GM21737 (cell line): Measurements from ENCODE around the gene VRK1.

Source experiments
- ATAC-seq: cut with Tn5 transposase; IDR thresholded peaks from one replicate; pipeline ENCODE4 v1.9.1; 2021; ENCODE audit warnings: mild to moderate bottlenecking, moderate library complexity; ENCODE audit not compliant: unreplicated experiment

Gene VRK1

GRCh38 chr14:96914571-96915128 lies 117.5 kb downstream of the VRK1 start:
- no peak for ATAC-seq

GRCh38 chr14:96915478-96915877 lies 118.3 kb downstream of the VRK1 start:
- ATAC-seq = no peak

DNA sequence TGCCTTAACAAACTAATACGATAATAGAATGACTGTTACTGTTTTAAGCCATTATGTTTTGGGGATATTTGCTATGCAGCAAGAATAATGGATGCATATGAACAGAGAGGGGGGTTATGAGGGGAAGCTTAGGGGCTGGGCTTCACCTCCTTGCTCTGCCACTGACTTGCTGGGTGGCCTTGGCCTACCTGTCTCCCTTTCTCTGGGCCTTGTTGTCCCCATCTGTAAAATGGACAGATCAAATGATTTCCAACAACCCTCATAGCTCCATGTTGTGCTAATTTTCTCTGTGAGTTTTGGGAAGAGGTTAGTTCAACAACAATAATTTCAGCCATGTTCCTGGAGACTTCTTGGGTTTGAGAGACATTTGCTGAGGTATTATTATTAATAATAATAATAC lies 119.6 kb downstream of the VRK1 start:
- no peak for ATAC-seq

- no peak for ATAC-seq
These were observed 120.3 kb downstream of the VRK1 start for GRCh38 chr14:96917442-96917963.

GRCh38 chr14:96920023-96920422 lies 122.8 kb downstream of the VRK1 start:
- ATAC-seq = no peak

- ATAC-seq = no peak
These were observed 123.6 kb downstream of the VRK1 start for GRCh38 chr14:96920820-96921219.

- no peak for ATAC-seq
These were observed 125.8 kb downstream of the VRK1 start for GRCh38 chr14:96922986-96923385.

DNA sequence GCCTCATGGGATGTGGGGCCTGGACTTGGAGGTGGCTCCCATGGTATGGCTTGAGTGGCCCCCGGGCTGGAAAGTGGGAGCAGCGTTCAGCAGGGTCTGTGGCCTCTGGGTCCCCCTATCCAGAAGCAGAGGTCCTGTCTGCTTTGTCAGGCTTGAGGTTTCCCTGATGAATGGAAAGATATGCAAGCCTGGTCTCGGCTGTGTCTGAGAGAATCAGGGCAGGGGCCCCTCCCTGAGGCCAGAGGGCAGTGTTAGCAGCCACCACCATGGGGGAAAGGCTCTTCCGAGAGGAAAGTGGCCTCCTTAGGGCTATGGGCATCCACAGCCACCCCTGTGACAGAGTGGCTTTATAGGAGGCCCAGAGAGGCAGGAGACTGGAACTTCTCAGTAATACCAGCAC lies 128.2 kb downstream of the VRK1 start:
- no peak for ATAC-seq

- ATAC-seq = no peak
These were observed 128.8 kb downstream of the VRK1 start for GRCh38 chr14:96926001-96926400.

DNA sequence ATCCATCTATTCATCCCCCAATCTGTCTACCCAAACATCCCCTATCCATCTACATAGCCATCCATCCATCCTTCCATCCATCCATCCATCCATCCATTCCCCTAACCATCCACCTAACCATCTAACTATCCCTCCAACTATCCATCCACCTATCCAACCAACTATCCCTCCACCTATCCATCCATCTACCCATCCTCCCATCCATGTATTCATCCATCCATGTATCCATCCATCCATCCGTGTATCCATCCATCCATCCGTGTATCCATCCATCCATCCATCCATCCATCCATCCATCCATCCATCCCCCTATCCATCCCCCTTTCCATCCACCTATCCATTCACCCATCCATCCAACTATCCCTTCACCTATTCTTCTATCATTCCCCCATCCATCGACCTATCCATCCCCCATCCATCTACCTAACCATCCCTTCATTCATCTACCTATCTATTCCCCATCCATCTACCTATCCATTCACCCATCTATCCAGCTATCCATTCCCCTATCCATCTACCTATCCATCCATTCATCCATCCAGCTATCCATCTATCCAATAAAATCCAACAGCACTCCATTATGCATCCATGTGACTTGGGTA lies 131.7 kb downstream of the VRK1 start:
- ATAC-seq = no peak

GRCh38 chr14:96929950-96930349 lies 132.8 kb downstream of the VRK1 start:
- no peak for ATAC-seq

GRCh38 chr14:96930526-96930925 lies 133.3 kb downstream of the VRK1 start:
- ATAC-seq = no peak
